Measurements from ENCODE around the gene PACRG.

The PACRG gene

DNA sequence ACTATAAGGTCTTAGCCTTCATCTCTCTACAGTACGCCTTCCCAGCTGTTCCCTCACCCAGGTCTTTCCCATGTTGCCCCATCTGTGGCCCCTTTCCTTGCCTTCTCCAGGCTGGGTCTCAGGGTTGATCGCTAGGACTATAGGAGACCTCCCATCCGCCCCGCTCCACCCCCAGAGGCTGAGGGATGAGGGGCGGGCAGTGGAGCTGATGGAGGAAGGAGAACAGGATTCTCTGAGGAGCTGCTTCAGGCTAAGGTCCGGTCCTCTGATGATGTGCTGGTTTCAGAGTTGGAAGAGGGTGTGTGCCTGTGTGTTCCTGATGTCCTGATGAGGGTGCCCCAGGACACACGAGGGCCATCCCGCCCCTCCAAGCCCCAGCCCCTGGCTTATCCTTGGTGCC lies 531.9 kb downstream of the PACRG start:
- DNase-seq, result no peak

DNA sequence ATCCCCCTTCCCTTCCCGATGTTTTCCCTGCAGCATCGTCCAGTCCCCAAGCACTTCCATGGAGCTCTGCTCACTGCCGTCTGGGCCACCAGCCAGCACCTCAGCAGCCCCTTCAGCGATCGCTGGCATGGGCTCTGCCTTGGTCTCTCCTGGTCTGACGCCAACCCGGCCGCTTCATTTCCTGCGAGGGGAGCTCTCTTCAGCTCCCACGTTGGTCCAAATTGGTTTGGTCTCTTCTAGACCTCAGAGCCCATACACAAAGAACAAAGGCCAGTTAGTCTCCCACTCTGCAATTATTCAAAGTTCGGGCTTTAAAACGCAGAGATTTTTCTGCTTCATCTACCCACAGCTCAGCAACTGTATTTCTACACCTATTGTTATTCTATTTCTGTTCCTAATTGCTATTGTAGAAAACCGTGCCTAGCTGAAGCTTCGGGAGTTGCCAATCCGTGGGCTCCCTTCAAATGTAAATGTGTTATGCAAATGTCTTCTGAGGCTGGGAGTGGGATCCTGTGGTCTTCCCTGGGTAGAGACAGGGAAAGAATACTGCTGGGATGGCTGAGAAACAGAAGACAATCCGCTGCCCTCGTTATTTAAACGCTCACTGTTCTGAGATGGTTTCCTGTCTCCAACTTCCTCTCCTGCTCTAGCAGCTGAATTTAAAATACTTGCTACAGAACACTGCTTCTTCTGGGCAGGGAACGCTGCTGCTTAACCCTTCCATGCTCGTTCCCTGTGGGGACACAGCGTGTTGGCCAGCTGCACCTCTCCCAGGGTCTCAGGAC lies 532.5 kb downstream of the PACRG start:
- no peak for DNase-seq

- DNase-seq, result no peak
Measured at GRCh38 chr6:163260911-163261310, 533.1 kb downstream of the PACRG start.

- no peak for DNase-seq
Measured at GRCh38 chr6:163261361-163261760, 533.6 kb downstream of the PACRG start.

DNA sequence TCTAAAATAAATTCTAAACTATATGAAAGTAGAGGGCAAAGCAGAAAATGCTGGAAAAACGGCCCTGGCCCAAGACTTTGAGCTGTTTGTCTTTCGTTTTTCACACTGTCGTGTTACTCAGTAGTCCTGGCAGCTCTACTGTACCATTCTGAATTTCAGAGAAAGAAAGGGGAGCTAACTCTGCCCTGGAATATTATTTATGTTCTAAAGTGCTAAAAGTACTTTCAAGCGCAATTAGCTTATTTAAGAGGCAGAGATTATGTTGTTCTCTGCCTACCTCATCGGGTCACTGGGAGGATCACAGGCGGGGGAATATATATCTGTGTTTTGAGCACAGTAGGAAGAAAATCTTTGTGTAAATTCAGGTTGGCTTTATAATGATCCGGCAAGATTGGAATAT lies 534.3 kb downstream of the PACRG start:
- no peak for DNase-seq

GRCh38 chr6:163263196-163263595 lies 535.4 kb downstream of the PACRG start:
- DNase-seq, result no peak

- DNase-seq, result no peak
Measured at GRCh38 chr6:163263998-163264661, 536.4 kb downstream of the PACRG start.

GRCh38 chr6:163264662-163265035 lies 536.9 kb downstream of the PACRG start:
- DNase-seq, result no peak

DNA sequence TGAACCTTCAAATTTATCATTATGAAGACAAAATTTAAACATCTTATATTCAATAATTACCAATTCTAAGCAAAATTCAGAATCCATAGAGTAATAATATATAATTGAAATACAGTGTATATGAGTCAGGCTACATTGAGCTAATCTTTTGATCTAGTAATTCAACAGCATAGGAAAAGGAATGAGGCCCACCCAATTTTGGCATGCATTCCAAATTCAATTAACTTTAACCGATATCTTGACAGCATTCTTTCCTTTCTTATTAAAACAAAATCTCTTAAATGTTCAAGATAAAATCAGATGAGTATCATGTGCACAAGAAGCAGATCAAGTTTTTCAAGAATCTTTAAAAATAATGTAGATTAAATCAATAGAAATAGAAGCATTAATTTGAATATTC lies 553.9 kb downstream of the PACRG start:
- DNase-seq, result no peak

DNA sequence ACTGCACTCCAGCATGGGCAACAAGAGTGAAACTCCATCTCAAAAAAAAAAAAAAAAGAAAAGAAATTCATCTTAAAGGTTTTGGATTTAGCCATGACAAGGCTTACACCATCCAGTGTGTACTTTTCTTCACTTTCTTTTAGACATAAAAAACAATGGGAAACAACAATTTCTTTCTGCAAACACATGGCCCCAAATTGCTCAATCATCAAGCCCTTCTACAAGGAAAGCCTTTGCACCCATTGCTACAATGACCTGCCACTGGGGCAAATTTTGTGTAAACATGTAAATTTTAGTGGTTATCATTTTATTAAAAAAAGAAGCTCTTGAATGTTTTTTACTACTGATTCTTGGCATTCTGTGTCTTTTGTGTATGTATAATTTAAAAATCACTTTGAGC lies 554.9 kb downstream of the PACRG start:
- no peak for DNase-seq

DNA sequence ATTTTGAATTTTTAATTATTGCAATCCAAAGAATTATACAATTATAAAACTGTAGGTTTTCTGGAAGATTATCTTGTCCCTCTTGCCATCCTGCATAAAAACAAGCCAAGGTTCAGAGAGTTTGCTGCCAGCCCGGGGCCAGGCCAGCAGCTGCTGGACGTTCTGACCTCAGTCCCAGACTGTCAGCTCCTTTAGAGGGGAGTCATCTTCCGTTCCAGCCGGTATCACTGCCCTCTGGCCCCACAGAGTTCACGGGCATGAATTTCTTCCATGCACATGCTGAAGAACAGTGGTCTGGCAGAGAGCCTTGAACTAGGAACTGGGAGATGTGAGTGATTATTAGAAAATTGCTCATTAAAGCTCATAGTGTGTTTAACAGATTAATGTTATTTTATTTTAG lies 556.4 kb downstream of the PACRG start:
- DNase-seq, result no peak

DNA sequence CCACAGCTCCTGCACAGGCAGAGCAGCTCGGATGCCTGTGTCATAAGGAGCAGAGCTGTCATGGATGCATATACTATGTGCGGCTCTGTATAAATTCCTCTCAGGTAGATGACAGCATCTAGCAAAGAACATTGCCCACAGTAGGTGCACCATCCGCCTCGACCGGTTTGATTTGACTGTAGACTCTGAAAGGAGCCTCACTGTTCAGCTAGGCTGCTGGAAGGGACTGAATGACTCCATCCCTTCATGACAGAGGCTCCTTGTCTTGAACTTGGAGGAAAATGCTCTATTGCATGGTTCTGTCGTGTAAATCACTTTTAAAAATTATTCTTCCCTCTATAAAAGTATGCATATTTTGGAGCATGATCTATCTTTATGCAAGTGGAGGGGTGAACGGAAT lies 557.9 kb downstream of the PACRG start:
- DNase-seq, result no peak

DNA sequence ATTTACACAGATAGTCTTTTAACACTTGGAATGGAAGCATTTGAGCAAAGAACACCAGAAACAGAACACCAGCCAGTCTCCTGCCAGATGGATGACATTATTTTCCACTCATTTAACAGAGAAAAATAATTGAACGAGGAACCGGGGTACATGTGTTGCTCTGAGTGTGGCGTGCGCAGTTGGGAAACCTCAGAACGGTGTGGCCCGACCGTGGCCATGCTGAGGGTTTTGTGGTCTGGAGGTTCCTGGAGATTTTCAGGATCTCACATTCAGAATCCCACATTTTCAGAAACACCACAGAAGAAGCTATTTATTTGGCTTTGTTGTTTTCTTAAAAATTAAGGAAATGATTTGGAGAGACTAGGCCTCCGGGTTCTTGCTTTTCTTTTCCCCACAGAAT lies 559.9 kb downstream of the PACRG start:
- DNase-seq, result no peak

GRCh38 chr6:163288066-163288465 lies 560.3 kb downstream of the PACRG start:
- DNase-seq, result no peak

DNA sequence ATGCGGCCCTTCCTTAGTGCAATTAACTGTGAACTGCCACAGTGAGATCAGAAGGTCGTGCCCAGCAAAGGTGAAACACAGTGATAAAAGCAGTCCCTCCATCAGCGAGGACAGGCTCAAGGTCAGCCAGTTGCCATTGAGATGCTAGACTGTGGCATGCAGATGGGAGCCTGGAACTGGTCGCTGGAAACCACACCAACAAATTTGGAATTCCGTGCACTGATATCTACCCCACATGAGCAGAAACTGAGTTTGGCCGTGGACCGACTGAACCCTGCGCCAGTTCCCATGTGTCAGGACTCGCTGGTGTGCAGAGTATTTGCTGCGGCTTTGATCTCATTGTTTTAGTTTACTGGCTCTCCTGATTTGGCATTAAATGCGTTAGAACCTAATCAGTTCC lies 561.1 kb downstream of the PACRG start:
- no peak for DNase-seq

DNA sequence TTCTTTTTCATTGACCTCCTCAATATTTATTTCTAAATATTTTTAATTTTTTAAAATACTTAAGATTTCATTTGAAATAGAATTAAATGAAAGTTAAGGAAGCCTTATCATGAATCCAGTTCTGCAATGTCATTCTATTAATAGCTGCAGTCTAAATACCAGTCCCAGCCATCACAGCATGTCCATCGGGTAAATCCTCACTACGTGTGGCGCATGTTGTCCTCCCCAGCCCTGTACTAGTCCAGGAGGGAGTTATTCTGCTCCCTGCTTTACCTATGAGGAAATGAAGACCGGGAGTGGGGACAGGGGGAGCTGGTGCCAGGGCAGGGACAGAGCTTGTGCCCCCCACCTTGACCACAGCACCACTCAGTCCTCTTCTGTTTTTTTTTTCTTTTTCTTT lies 561.7 kb downstream of the PACRG start:
- DNase-seq, result no peak

GRCh38 chr6:163290545-163291274 lies 562.9 kb downstream of the PACRG start:
- no peak for DNase-seq

DNA sequence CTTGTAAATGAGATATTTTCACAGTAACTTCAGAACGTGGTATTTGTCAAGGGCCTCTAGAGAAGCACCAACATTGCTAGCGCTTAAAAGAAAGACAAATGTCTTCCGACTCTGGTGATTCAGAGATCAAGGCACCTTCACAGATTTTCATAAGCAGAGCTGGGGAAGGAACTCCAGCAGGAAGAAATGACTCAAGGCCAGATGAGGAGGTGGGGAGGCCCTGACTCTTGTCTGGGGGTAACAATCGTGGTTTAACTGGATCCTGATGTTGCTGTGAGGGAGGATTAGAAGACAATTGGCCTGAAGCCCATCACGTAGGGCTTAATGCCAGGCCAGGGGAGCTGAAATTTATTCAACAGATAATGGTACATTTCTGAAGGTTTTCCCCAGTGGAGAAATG lies 563.8 kb downstream of the PACRG start:
- no peak for DNase-seq

- no peak for DNase-seq
Measured at GRCh38 chr6:163293286-163293685, 565.5 kb downstream of the PACRG start.

GRCh38 chr6:163294734-163295133 lies 567.0 kb downstream of the PACRG start:
- DNase-seq, result no peak

DNA sequence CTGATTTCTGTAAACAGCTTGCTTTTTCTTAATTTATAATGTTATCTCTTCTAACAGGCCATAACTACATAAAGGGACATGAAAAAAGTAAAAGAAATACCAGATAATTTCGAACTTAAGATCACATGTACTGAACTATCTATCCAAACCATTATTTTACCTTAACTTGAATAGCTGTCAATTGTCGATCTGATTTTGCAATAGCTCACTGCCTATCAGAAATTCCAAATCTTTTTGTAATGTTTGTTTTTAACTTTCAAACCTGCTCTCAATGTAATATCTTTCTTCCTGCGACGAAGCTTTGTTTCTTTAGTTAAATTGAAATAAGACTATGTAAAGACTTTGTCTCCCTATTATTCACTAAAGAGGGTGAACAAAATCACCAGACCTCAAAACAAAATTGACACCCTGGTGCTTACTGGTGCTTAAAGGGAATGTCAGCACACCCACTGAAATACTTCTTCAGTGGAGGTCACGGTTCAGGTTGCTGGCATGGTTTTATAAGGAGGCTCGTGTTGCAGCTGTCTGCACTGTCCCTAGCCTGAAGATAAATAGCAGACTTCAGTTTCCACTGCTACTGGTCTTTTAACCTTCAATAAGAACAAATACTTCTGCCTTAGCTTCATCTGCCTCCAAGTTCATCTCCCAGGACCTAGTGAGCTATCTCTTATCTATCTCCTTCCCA lies 569.2 kb downstream of the PACRG start:
- no peak for DNase-seq

GRCh38 chr6:163298079-163298830 lies 570.5 kb downstream of the PACRG start:
- DNase-seq, result no peak

- no peak for DNase-seq
Measured at GRCh38 chr6:163300838-163301237, 573.1 kb downstream of the PACRG start.
